Measurements from ENCODE around the gene BIRC7.

The BIRC7 gene
- 0 reads per million in 3 donors for total RNA-seq

GRCh38 chr20:63235399-63235983 is at the start of gene BIRC7:
BIRC7 (plus strand) TSS chr20:63235905; CDS start chr20:63236097, 192 bp downstream.
- no peak for DNase-seq
- no peaks in the 10 kb centered on the region for H3K27me3 ChIP-seq (replicated peaks; ENCODE audit: control insufficient read depth, insufficient read depth, low read length, poor library complexity, severe bottlenecking)
- peaks cover 8% of the 10 kb centered on the region for H3K4me1 ChIP-seq (ENCODE audit: control insufficient read depth, insufficient read depth, low read length, poor library complexity, severe bottlenecking)
- no peak within 1 kb of the TSS for H3K27ac ChIP-seq (ENCODE audit: insufficient read depth, low read length, poor library complexity, severe bottlenecking)
- no peaks in the 10 kb centered on the region for H3K36me3 ChIP-seq (ENCODE audit: control insufficient read depth, insufficient read depth, low read length)
- H3K4me3 ChIP-seq (ENCODE audit: insufficient read depth, low read depth, low read length, poor library complexity, severe bottlenecking), result no peak within 1 kb of the TSS
- no peaks in the 10 kb centered on the region for H3K9me3 ChIP-seq (ENCODE audit: control insufficient read depth, low read length)

- Histone ChIP-seq H3K36me3 (ENCODE audit: control insufficient read depth, insufficient read depth, low read length) (no peaks in the 10 kb centered on the region), H3K27ac (ENCODE audit: insufficient read depth, low read length, poor library complexity, severe bottlenecking) (no peak overlapping the region), H3K4me1 (ENCODE audit: control insufficient read depth, insufficient read depth, low read length, poor library complexity, severe bottlenecking) (no peaks in the 10 kb centered on the region), H3K4me3 (ENCODE audit: insufficient read depth, low read depth, low read length, poor library complexity, severe bottlenecking) (no peak overlapping the region), H3K27me3 (replicated peaks; ENCODE audit: control insufficient read depth, insufficient read depth, low read length, poor library complexity, severe bottlenecking) (peaks cover 6% of the 10 kb centered on the region), H3K9me3 (ENCODE audit: control insufficient read depth, low read length) (no peaks in the 10 kb centered on the region)
- DNase-seq, result no peak
Measured at GRCh38 chr20:63186084-63186483, 49.6 kb upstream of the BIRC7 start.

GRCh38 chr20:63186528-63187316 is 49.0 kb upstream of the BIRC7 start:
- Histone ChIP-seq H3K27me3 (replicated peaks; ENCODE audit: control insufficient read depth, insufficient read depth, low read length, poor library complexity, severe bottlenecking) (peaks cover 6% of the 10 kb centered on the region), H3K4me3 (ENCODE audit: insufficient read depth, low read depth, low read length, poor library complexity, severe bottlenecking) (no peak overlapping the region), H3K36me3 (ENCODE audit: control insufficient read depth, insufficient read depth, low read length) (no peaks in the 10 kb centered on the region), H3K9me3 (ENCODE audit: control insufficient read depth, low read length) (no peaks in the 10 kb centered on the region), H3K27ac (ENCODE audit: insufficient read depth, low read length, poor library complexity, severe bottlenecking) (no peak overlapping the region), H3K4me1 (ENCODE audit: control insufficient read depth, insufficient read depth, low read length, poor library complexity, severe bottlenecking) (no peaks in the 10 kb centered on the region)
- DNase-seq, result no peak

GRCh38 chr20:63187338-63188158 is 48.2 kb upstream of the BIRC7 start:
- H3K36me3 ChIP-seq (ENCODE audit: control insufficient read depth, insufficient read depth, low read length), result no peaks in the 10 kb centered on the region
- H3K4me3 ChIP-seq (ENCODE audit: insufficient read depth, low read depth, low read length, poor library complexity, severe bottlenecking), result no peak overlapping the region
- DNase-seq, result no peak
- H3K27me3 ChIP-seq (replicated peaks; ENCODE audit: control insufficient read depth, insufficient read depth, low read length, poor library complexity, severe bottlenecking), result peaks cover 6% of the 10 kb centered on the region
- H3K27ac ChIP-seq (ENCODE audit: insufficient read depth, low read length, poor library complexity, severe bottlenecking), result no peak overlapping the region
- H3K9me3 ChIP-seq (ENCODE audit: control insufficient read depth, low read length), result no peaks in the 10 kb centered on the region
- no peaks in the 10 kb centered on the region for H3K4me1 ChIP-seq (ENCODE audit: control insufficient read depth, insufficient read depth, low read length, poor library complexity, severe bottlenecking)

GRCh38 chr20:63188159-63188442 is 47.6 kb upstream of the BIRC7 start:
- Histone ChIP-seq H3K27ac (ENCODE audit: insufficient read depth, low read length, poor library complexity, severe bottlenecking) (no peak overlapping the region), H3K27me3 (replicated peaks; ENCODE audit: control insufficient read depth, insufficient read depth, low read length, poor library complexity, severe bottlenecking) (peaks cover 1% of the 10 kb centered on the region), H3K4me1 (ENCODE audit: control insufficient read depth, insufficient read depth, low read length, poor library complexity, severe bottlenecking) (no peaks in the 10 kb centered on the region), H3K4me3 (ENCODE audit: insufficient read depth, low read depth, low read length, poor library complexity, severe bottlenecking) (no peak overlapping the region), H3K36me3 (ENCODE audit: control insufficient read depth, insufficient read depth, low read length) (no peaks in the 10 kb centered on the region), H3K9me3 (ENCODE audit: control insufficient read depth, low read length) (no peaks in the 10 kb centered on the region)
- no peak for DNase-seq

GRCh38 chr20:63188641-63189321 is 46.9 kb upstream of the BIRC7 start:
- Histone ChIP-seq H3K4me1 (ENCODE audit: control insufficient read depth, insufficient read depth, low read length, poor library complexity, severe bottlenecking) (no peaks in the 10 kb centered on the region), H3K9me3 (ENCODE audit: control insufficient read depth, low read length) (no peaks in the 10 kb centered on the region), H3K27me3 (replicated peaks; ENCODE audit: control insufficient read depth, insufficient read depth, low read length, poor library complexity, severe bottlenecking) (no peaks in the 10 kb centered on the region), H3K27ac (ENCODE audit: insufficient read depth, low read length, poor library complexity, severe bottlenecking) (no peak overlapping the region), H3K4me3 (ENCODE audit: insufficient read depth, low read depth, low read length, poor library complexity, severe bottlenecking) (no peak overlapping the region), H3K36me3 (ENCODE audit: control insufficient read depth, insufficient read depth, low read length) (no peaks in the 10 kb centered on the region)
- DNase-seq, result no peak

GRCh38 chr20:63189322-63189642 is 46.4 kb upstream of the BIRC7 start:
- Histone ChIP-seq H3K36me3 (ENCODE audit: control insufficient read depth, insufficient read depth, low read length) (no peaks in the 10 kb centered on the region), H3K27ac (ENCODE audit: insufficient read depth, low read length, poor library complexity, severe bottlenecking) (no peak overlapping the region), H3K27me3 (replicated peaks; ENCODE audit: control insufficient read depth, insufficient read depth, low read length, poor library complexity, severe bottlenecking) (no peaks in the 10 kb centered on the region), H3K9me3 (ENCODE audit: control insufficient read depth, low read length) (no peaks in the 10 kb centered on the region), H3K4me3 (ENCODE audit: insufficient read depth, low read depth, low read length, poor library complexity, severe bottlenecking) (no peak overlapping the region), H3K4me1 (ENCODE audit: control insufficient read depth, insufficient read depth, low read length, poor library complexity, severe bottlenecking) (no peaks in the 10 kb centered on the region)
- no peak for DNase-seq

GRCh38 chr20:63189846-63190559 is 45.7 kb upstream of the BIRC7 start:
- Histone ChIP-seq H3K27ac (ENCODE audit: insufficient read depth, low read length, poor library complexity, severe bottlenecking) (no peak overlapping the region), H3K27me3 (replicated peaks; ENCODE audit: control insufficient read depth, insufficient read depth, low read length, poor library complexity, severe bottlenecking) (no peaks in the 10 kb centered on the region), H3K4me1 (ENCODE audit: control insufficient read depth, insufficient read depth, low read length, poor library complexity, severe bottlenecking) (no peaks in the 10 kb centered on the region), H3K36me3 (ENCODE audit: control insufficient read depth, insufficient read depth, low read length) (peaks cover 3% of the 10 kb centered on the region), H3K4me3 (ENCODE audit: insufficient read depth, low read depth, low read length, poor library complexity, severe bottlenecking) (no peak overlapping the region), H3K9me3 (ENCODE audit: control insufficient read depth, low read length) (no peaks in the 10 kb centered on the region)
- DNase-seq, result no peak

- no peak overlapping the region for H3K4me3 ChIP-seq (ENCODE audit: insufficient read depth, low read depth, low read length, poor library complexity, severe bottlenecking)
Measured at GRCh38 chr20:63190828-63191227, 44.9 kb upstream of the BIRC7 start.

More at GRCh38 chr20:63190828-63191227, 44.9 kb upstream of the BIRC7 start:
- Histone ChIP-seq H3K27ac (ENCODE audit: insufficient read depth, low read length, poor library complexity, severe bottlenecking) (no peak overlapping the region), H3K4me1 (ENCODE audit: control insufficient read depth, insufficient read depth, low read length, poor library complexity, severe bottlenecking) (no peaks in the 10 kb centered on the region), H3K27me3 (replicated peaks; ENCODE audit: control insufficient read depth, insufficient read depth, low read length, poor library complexity, severe bottlenecking) (no peaks in the 10 kb centered on the region), H3K9me3 (ENCODE audit: control insufficient read depth, low read length) (no peaks in the 10 kb centered on the region), H3K36me3 (ENCODE audit: control insufficient read depth, insufficient read depth, low read length) (peaks cover 11% of the 10 kb centered on the region)
- DNase-seq, result no peak

All from effector memory CD4-positive, alpha-beta T cell (primary cell).